Uterus (tissue), 4 donors: ENCODE data around the gene RPL31. TPM values are rescaled to one million over a fixed set of nuclear protein-coding genes. Genes with fewer than 3 reads are reported as not detected.

Experiments
- DNase-seq, 2 donors: peaks; one replicate each; pipeline ENCODE4 v3.0.0-alpha.2; 2019 to 2020
- H3K27ac ChIP-seq, 2 donors: fragments of 200-600 bp; sonication (generic); 1 replicate in 1 of 2; 2 replicates in 1 of 2; pipeline ENCODE4 v1.5.1; 2016 to 2018
- H3K27me3 ChIP-seq, 2 donors: fragments of 200-600 bp; sonication (generic); one replicate each; pipeline ENCODE4 v1.5.1; 2018 to 2019; ENCODE audit warnings: control low read depth in 1 of 2
- H3K36me3 ChIP-seq, 2 donors: fragments of 200-600 bp; sonication (generic); one replicate each; pipeline ENCODE4 v1.5.1; 2019; ENCODE audit warnings: control low read depth in 1 of 2
- H3K4me1 ChIP-seq, 2 donors: fragments of 200-600 bp; sonication (generic); one replicate each; pipeline ENCODE4 v1.5.1; 2018 to 2019; ENCODE audit warnings: control low read depth in 1 of 2
- H3K4me3 ChIP-seq, 2 donors: fragments of 200-600 bp; sonication (generic); 1 replicate in 1 of 2; 2 replicates in 1 of 2; pipeline ENCODE4 v1.5.1; 2018 to 2019; ENCODE audit warnings: mild to moderate bottlenecking in 1 of 2
- H3K9me3 ChIP-seq, 2 donors: fragments of 200-600 bp; sonication (generic); one replicate each; pipeline ENCODE4 v1.5.1; 2019; ENCODE audit warnings: control low read depth in 1 of 2
- CTCF ChIP-seq, 4 experiments: fragments of 200-600 bp in 2 of 4; fragments of 450-650 bp in 2 of 4; sonication (generic) in 2 of 4; IDR thresholded peaks; one replicate each; pipeline ENCODE4 v1.5.1; 2016 to 2019; ENCODE audit warnings: antibody characterized with exemption in 4 of 4, mild to moderate bottlenecking in 2 of 4, moderate library complexity in 1 of 4
- POLR2A ChIP-seq, 2 donors: fragments of 450-650 bp; IDR thresholded peaks; one replicate each; pipeline ENCODE4 v1.6.1; 2016; ENCODE audit warnings: antibody characterized with exemption in 2 of 2, mild to moderate bottlenecking in 1 of 2, moderate library complexity in 1 of 2
- intact Hi-C: fragments of 100-400 bp; cut with DNase I; formaldehyde crosslinking; loops from one replicate; pipeline ENCODE4 v1.15.1; 2023; ENCODE audit warnings: low total_unique reads
- total RNA-seq, 4 donors: library from RNA; depleted of rRNA in 3 of 4; stranded (reverse); fragments of >200 nt in 3 of 4; gene quantifications; one replicate each; pipeline versions ENCODE4 v1.1.0 to v1.2.4, GENCODE V29; 2014 to 2023
- donor health status: DM: yes; HTN: yes; CAD: no.

RPL31 gene
- total RNA-seq, 4 donors from 2014 or later = 918 to 2,301 (median 1,306) TPM

DNA sequence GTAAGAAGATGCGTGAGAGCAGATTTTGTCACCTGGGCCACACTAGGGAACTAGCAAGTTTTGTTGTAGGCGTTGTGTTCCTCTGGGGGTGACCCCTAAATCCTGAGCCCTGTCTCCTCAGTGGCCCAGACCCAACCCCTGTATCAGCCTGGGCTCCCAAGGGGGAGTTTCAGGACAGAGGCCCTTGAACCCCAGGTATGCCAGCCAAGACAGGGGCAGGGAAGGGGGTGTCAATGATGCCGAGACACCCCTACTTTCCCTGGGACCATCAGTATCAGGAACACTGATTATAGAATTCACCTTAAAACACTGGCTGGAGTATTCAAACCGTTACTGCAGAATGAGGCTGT is 39.1 kb upstream of the RPL31 start:
- H3K27me3 ChIP-seq = no peaks in the 10 kb centered on the region
- intact Hi-C loops = no loop called here
- DNase-seq = no peak
- peaks cover 0 to 5% of the 10 kb centered on the region in 2 donors for H3K4me1 ChIP-seq
- no peak overlapping the region for H3K4me3 ChIP-seq
- H3K27ac ChIP-seq = peak overlapping the region; percentile 13 to 35
- no peaks in the 10 kb centered on the region for H3K9me3 ChIP-seq
- TF ChIP-seq POLR2A (IDR thresholded peaks at IDR 0.05) (no peak), CTCF (IDR thresholded peaks at IDR 0.05) (no peak)
- H3K36me3 ChIP-seq = no peaks in the 10 kb centered on the region

DNA sequence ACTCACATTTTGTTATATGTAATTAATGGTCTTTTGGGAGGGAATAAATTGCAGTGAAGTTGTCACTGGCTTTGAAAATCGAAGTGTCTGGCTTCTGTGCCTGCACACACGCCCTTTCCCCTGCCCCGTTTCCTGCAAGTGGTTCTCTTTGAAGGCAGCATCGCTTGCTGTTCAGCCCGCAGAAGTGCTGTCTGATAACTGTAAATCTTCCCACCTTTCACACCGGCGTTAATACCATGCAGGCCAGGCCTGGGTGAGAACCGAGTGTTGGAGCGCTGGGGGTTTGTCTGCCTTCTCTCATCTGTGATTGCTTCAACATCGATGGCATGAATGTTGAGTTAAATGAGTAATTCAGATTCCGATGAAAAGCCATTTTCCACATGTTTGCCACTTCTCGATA is 37.9 kb upstream of the RPL31 start:
- Histone ChIP-seq H3K27me3 (no peaks in the 10 kb centered on the region), H3K4me3 (no peak overlapping the region), H3K9me3 (no peaks in the 10 kb centered on the region), H3K27ac (no peak overlapping the region), H3K4me1 (peaks cover 0 to 5% of the 10 kb centered on the region in 2 donors), H3K36me3 (no peaks in the 10 kb centered on the region)
- TF ChIP-seq POLR2A (IDR thresholded peaks at IDR 0.05) (no peak), CTCF (IDR thresholded peaks at IDR 0.05) (no peak)
- DNase-seq = no peak
- intact Hi-C loops = no loop called here

- DNase-seq = no peak
- intact Hi-C loops = no loop called here
- Histone ChIP-seq H3K9me3 (no peaks in the 10 kb centered on the region), H3K27me3 (no peaks in the 10 kb centered on the region), H3K27ac (no peak overlapping the region), H3K36me3 (no peaks in the 10 kb centered on the region), H3K4me3 (no peak overlapping the region), H3K4me1 (peaks cover 0 to 5% of the 10 kb centered on the region in 2 donors)
- TF ChIP-seq CTCF (IDR thresholded peaks at IDR 0.05) (no peak), POLR2A (IDR thresholded peaks at IDR 0.05) (no peak)
These were observed 37.4 kb upstream of the RPL31 start for GRCh38 chr2:100964681-100965169.

GRCh38 chr2:100965596-100965995 is 36.5 kb upstream of the RPL31 start:
- H3K36me3 ChIP-seq = no peaks in the 10 kb centered on the region
- no peaks in the 10 kb centered on the region for H3K27me3 ChIP-seq
- H3K27ac ChIP-seq = no peak overlapping the region
- peaks cover 0 to 5% of the 10 kb centered on the region in 2 donors for H3K4me1 ChIP-seq
- no peak for DNase-seq
- intact Hi-C loops = no loop called here
- no peaks in the 10 kb centered on the region for H3K9me3 ChIP-seq
- TF ChIP-seq POLR2A (IDR thresholded peaks at IDR 0.05) (no peak), CTCF (IDR thresholded peaks at IDR 0.05) (no peak)
- H3K4me3 ChIP-seq = no peak overlapping the region

- H3K27me3 ChIP-seq = no peaks in the 10 kb centered on the region
- no peaks in the 10 kb centered on the region for H3K4me1 ChIP-seq
- H3K36me3 ChIP-seq = no peaks in the 10 kb centered on the region
- TF ChIP-seq CTCF (IDR thresholded peaks at IDR 0.05) (no peak), POLR2A (IDR thresholded peaks at IDR 0.05) (no peak)
- no peaks in the 10 kb centered on the region for H3K9me3 ChIP-seq
- H3K4me3 ChIP-seq = no peak overlapping the region
- DNase-seq = no peak
- intact Hi-C loops = no loop called here
- no peak overlapping the region for H3K27ac ChIP-seq
These were observed 34.4 kb upstream of the RPL31 start for GRCh38 chr2:100967716-100968115.
